Activated naive CD4-positive, alpha-beta T cell treated with anti-CD3 and anti-CD28 coated beads, Interleukin-2, amount 10 ng/mL, durations not matched to agents 7 days and 5 days (primary cell): Measurements from ENCODE around the gene SLC44A4.
A peak's percentile ranks its signal among the peaks of the same experiment; 100 is the strongest.
"Not testable (repeated sequence)": the region's sequence is repeated elsewhere in the genome, so short reads cannot be mapped to it uniquely, and the experiment has no call there.

Experiments used
- CTCF ChIA-PET: fragments of 350-600 bp; sonication (Branson Sonifier 250); formaldehyde crosslinking; loops from one replicate; lab custom pipeline; 2021; ENCODE audit warnings: antibody characterized with exemption; lab: Charles Lee
- DNase-seq: peaks from one replicate; pipeline ENCODE4 v3.0.0-alpha.2; 2020
- H3K27ac Mint-ChIP-seq: one replicate; pipeline ENCODE4 v1.8.0; 2021; ENCODE audit warnings: mild to moderate bottlenecking, moderate library complexity, mixed read lengths
- H3K27me3 Mint-ChIP-seq: one replicate; pipeline ENCODE4 v1.8.0; 2021; ENCODE audit warnings: mild to moderate bottlenecking, mixed read lengths
- H3K36me3 Mint-ChIP-seq: one replicate; pipeline ENCODE4 v1.8.0; 2021; ENCODE audit warnings: mixed read lengths
- H3K4me1 Mint-ChIP-seq: one replicate; pipeline ENCODE4 v1.8.0; 2021; ENCODE audit warnings: mixed read lengths
- H3K4me3 Mint-ChIP-seq: one replicate; pipeline ENCODE4 v1.8.0; 2021; ENCODE audit warnings: mild to moderate bottlenecking, moderate library complexity, mixed read lengths
- H3K9me3 Mint-ChIP-seq: one replicate; pipeline ENCODE4 v1.8.0; 2021; ENCODE audit warnings: mixed read lengths

Gene SLC44A4

DNA sequence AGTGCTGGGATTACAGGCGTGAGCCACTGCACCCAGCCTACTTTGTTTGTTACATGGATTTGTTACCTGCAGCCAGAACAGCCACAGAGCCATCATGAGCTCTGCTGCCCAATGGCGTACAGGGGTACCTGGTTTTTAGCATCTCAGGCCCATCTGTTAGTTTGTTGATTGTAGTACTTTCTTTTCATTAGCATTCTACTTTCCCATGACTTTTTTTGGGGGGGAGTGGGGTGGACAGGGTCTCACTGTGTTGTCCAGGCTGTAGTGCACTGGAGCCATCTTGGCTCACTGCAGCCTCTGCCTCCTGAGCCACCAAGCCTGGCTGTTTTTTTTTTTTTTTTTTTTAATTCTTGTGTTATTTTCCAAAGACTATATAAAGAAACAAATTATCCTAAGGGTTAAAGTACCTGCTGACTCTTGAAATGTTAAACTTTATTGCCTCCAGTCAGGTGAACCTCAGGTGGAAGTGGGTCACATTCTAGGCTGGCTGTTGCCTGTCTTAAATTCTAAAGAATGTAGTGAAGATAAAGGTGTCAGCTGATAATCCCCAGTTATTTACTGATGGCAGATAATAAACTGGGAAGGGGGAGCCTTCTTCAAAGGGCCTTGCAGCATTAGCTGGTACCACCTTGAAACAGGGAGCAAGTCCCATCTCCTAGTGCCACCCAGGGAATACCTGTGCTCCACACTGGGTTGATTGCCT, 31.4 kb downstream of the SLC44A4 start:
- CTCF ChIA-PET = no interaction called here
- no peaks in the 10 kb centered on the region for H3K4me1 Mint-ChIP-seq
- H3K27ac Mint-ChIP-seq = no peak overlapping the region
- no peaks in the 10 kb centered on the region for H3K27me3 Mint-ChIP-seq
- peaks cover 9% of the 10 kb centered on the region for H3K36me3 Mint-ChIP-seq
- H3K9me3 Mint-ChIP-seq = peaks cover under 1% of the 10 kb centered on the region
- DNase-seq = no peak
- no peak overlapping the region for H3K4me3 Mint-ChIP-seq

GRCh38 chr6:31844507-31844906, 34.3 kb downstream of the SLC44A4 start:
- Mint-ChIP-seq H3K27me3 (no peaks in the 10 kb centered on the region), H3K9me3 (no peaks in the 10 kb centered on the region), H3K4me1 (peaks cover 11% of the 10 kb centered on the region), H3K36me3 (peaks cover 23% of the 10 kb centered on the region), H3K4me3 (no peak overlapping the region), H3K27ac (no peak overlapping the region)
- CTCF ChIA-PET = no interaction called here
- no peak for DNase-seq

GRCh38 chr6:31842053-31842452, 36.7 kb downstream of the SLC44A4 start:
- Mint-ChIP-seq H3K9me3 (no peaks in the 10 kb centered on the region), H3K4me1 (peaks cover 33% of the 10 kb centered on the region), H3K4me3 (no peak overlapping the region), H3K27ac (peak overlapping the region; percentile 79), H3K36me3 (peaks cover 39% of the 10 kb centered on the region), H3K27me3 (no peaks in the 10 kb centered on the region)
- CTCF ChIA-PET = no interaction called here
- DNase-seq = no peak

DNA sequence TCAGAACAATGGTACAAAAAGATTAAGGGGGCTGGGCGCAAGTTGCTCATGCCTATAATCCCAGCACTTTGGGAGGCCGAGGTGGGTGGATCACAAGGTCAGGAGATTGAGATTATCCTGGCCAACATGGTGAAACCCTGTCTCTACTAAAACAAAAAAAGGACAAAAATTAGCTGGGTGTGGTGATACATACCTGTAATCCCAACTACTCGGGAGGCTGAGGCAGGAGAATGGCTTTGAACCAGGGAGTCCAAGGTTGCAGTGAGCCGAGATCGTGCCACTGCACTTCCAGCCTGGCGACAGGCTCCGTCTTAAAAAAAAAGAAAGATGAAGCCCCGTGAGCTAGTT, 39.0 kb downstream of the SLC44A4 start:
- CTCF ChIA-PET = interaction anchor here (1.7 kb wide), 1 partner anchor 23 kb away, joined by 5 read pairs; no protein-coding TSS in a partner anchor
- not testable (repeated sequence) for H3K27me3 Mint-ChIP-seq, DNase-seq, H3K27ac Mint-ChIP-seq, H3K4me3 Mint-ChIP-seq, H3K9me3 Mint-ChIP-seq
- peaks cover 49% of the 10 kb centered on the region for H3K4me1 Mint-ChIP-seq
- H3K36me3 Mint-ChIP-seq = peaks cover 52% of the 10 kb centered on the region

DNA sequence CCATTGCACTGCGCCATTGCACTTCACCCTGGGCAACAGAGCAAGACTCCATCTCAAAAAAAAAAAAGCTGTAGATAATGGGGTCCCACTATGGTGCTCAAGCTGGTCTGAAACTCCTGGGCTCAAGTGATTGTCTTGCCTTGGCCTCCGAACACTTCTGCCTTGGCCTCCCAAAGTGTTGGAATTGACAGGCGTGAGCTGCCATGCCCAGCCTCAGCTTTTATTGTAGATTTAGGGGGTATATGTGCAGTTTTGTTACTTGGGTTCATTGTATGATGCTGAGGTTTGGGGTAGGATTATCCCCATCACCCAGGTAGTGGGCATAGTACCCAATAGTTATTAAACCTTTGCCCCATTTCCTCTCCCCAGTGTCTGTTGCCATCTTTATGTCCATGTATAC, 39.8 kb downstream of the SLC44A4 start:
- peaks cover 55% of the 10 kb centered on the region for H3K4me1 Mint-ChIP-seq
- H3K36me3 Mint-ChIP-seq = peaks cover 51% of the 10 kb centered on the region
- CTCF ChIA-PET = interaction anchor here (0.9 to 1.7 kb wide), 2 partner anchors 24 to 59 kb away, joined by 3 to 5 read pairs; no protein-coding TSS in a partner anchor
- no peak for DNase-seq
- no peaks in the 10 kb centered on the region for H3K9me3 Mint-ChIP-seq
- no peak overlapping the region for H3K4me3 Mint-ChIP-seq
- H3K27me3 Mint-ChIP-seq = no peaks in the 10 kb centered on the region
- peak overlapping the region; percentile 69 for H3K27ac Mint-ChIP-seq

DNA sequence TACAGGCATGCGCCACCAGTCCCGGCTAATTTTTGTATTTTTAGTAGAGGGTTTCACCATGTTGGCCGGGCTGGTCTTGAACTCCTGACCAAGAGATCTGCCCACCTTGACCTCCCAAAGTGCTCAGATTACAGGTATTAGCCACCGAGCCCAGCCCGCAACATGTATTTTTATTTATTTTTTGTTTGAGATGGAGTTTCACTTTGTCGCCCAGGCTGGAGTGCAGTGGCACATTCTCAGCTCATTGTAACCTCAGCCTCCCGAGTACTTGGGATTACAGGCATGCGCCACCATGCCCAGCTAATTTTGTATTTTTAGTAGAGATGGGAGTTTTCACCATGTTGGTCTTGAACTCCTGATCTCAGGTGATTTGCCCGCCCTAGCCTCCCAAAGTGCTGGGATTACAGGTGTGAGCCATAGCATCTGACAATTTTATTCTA, 40.7 kb downstream of the SLC44A4 start:
- Mint-ChIP-seq H3K4me1 (peaks cover 58% of the 10 kb centered on the region), H3K36me3 (peaks cover 50% of the 10 kb centered on the region), H3K4me3 (peak overlapping the region; percentile 98)
- CTCF ChIA-PET = interaction anchor here (0.6 to 1.7 kb wide), 3 partner anchors 22 to 60 kb away, joined by 3 to 5 read pairs (median 5); no protein-coding TSS in a partner anchor
- H3K27ac Mint-ChIP-seq, H3K9me3 Mint-ChIP-seq, DNase-seq, H3K27me3 Mint-ChIP-seq: not testable (repeated sequence)

DNA sequence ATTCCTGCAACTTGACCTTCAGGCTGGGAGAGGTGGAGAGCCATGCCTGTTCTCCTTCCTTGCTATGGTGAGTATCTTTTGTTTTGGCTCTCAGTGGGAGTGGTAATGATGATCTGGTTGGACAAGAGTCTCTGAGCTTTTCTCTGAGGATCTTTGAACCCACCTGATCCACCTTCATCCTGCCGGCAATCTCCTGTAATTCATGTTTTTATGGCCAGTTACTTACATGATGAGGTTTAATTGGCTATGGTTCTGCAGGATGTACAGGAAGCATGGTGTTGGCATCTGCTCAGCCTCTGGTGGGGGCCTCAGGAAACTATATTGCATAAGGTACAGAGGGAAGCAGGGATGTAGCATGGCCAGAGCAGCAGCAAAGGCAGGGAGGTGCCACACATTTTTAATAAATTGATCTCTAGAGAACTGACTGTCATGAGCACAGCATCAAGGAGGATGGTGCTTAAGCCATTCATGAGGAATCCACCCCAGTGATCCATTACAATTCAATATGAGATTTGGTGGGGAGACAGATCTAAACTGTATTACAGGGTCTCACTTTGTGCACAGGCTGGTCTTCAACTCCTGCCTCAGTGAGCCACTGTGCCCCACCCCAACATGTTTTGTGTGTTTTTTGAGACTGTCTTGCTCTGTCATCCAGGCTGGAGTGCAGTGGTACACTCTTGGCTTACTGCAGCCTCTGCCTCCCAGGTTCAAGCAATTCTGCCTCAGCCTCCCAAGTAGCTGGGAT, 41.3 kb downstream of the SLC44A4 start:
- Mint-ChIP-seq H3K4me1 (peaks cover 58% of the 10 kb centered on the region), H3K36me3 (peaks cover 50% of the 10 kb centered on the region)
- CTCF ChIA-PET = interaction anchor here (1.0 to 1.5 kb wide), 2 partner anchors 25 to 157 kb away, joined by 3 read pairs; partner anchors contain the start of genes LY6G5C and NEU1

GRCh38 chr6:31836474-31837368, 42.1 kb downstream of the SLC44A4 start:
- peaks cover 56% of the 10 kb centered on the region for H3K4me1 Mint-ChIP-seq
- CTCF ChIA-PET = interaction anchor here (1.0 to 1.6 kb wide), 4 partner anchors 9 to 156 kb away, joined by 3 to 4 read pairs (median 3); partner anchors contain the start of genes HSPA1B, LY6G5C and NEU1
- peaks cover 50% of the 10 kb centered on the region for H3K36me3 Mint-ChIP-seq
- H3K9me3 Mint-ChIP-seq = no peaks in the 10 kb centered on the region
- peak overlapping the region; percentile 98 for H3K4me3 Mint-ChIP-seq
- peak overlapping the region; percentile 94 for H3K27ac Mint-ChIP-seq
- no peaks in the 10 kb centered on the region for H3K27me3 Mint-ChIP-seq
- peak; percentile 41 for DNase-seq

More for the DNA sequence above, 41.3 kb downstream of the SLC44A4 start:
- Mint-ChIP-seq H3K27me3 (no peaks in the 10 kb centered on the region), H3K9me3 (no peaks in the 10 kb centered on the region), H3K4me3 (peak overlapping the region; percentile 98), H3K27ac (peak overlapping the region; percentile 94)
- DNase-seq = no peak

GRCh38 chr6:31836047-31836473, 42.7 kb downstream of the SLC44A4 start:
- H3K27me3 Mint-ChIP-seq = no peaks in the 10 kb centered on the region
- peaks cover 62% of the 10 kb centered on the region for H3K4me1 Mint-ChIP-seq
- peaks cover 50% of the 10 kb centered on the region for H3K36me3 Mint-ChIP-seq
- peak overlapping the region; percentile 94 for H3K27ac Mint-ChIP-seq
- no peak for DNase-seq
- no peaks in the 10 kb centered on the region for H3K9me3 Mint-ChIP-seq
- H3K4me3 Mint-ChIP-seq = peak overlapping the region; percentile 98
- CTCF ChIA-PET = interaction anchor here (1.2 to 1.6 kb wide), 2 partner anchors 9 to 27 kb away, joined by 3 to 4 read pairs; partner anchors contain the start of genes HSPA1B and NEU1

- CTCF ChIA-PET = interaction anchor here (0.6 to 1.6 kb wide), 3 partner anchors 28 to 1132 kb away, joined by 3 to 4 read pairs (median 3); partner anchors contain the start of gene NEU1
- peak overlapping the region; percentile 94 for H3K27ac Mint-ChIP-seq
- peak; percentile 85 for DNase-seq
- H3K9me3 Mint-ChIP-seq = no peaks in the 10 kb centered on the region
- H3K27me3 Mint-ChIP-seq = no peaks in the 10 kb centered on the region
- peaks cover 44% of the 10 kb centered on the region for H3K36me3 Mint-ChIP-seq
- peaks cover 64% of the 10 kb centered on the region for H3K4me1 Mint-ChIP-seq
- H3K4me3 Mint-ChIP-seq = peak overlapping the region; percentile 98
These were observed 44.2 kb downstream of the SLC44A4 start for GRCh38 chr6:31834367-31835250.

GRCh38 chr6:31831350-31832215, 47.2 kb downstream of the SLC44A4 start:
- Mint-ChIP-seq H3K4me1 (peaks cover 44% of the 10 kb centered on the region), H3K36me3 (peaks cover 24% of the 10 kb centered on the region), H3K27me3 (no peaks in the 10 kb centered on the region), H3K9me3 (no peaks in the 10 kb centered on the region), H3K4me3 (peak overlapping the region; percentile 98), H3K27ac (peak overlapping the region; percentile 93)
- no peak for DNase-seq
- CTCF ChIA-PET = interaction anchor here (0.7 to 2.4 kb wide), 9 partner anchors 26 to 234 kb away, joined by 3 to 13 read pairs (median 4); partner anchors contain the start of genes DDAH2 and NEU1

- DNase-seq = no peak
- Mint-ChIP-seq H3K4me3 (peak overlapping the region; percentile 98), H3K9me3 (no peaks in the 10 kb centered on the region), H3K27me3 (no peaks in the 10 kb centered on the region), H3K36me3 (peaks cover 17% of the 10 kb centered on the region), H3K27ac (peak overlapping the region; percentile 93), H3K4me1 (peaks cover 42% of the 10 kb centered on the region)
- CTCF ChIA-PET = interaction anchor here (0.6 to 2.4 kb wide), 12 partner anchors 25 to 233 kb away, joined by 3 to 13 read pairs (median 4); partner anchors contain the start of genes DDAH2, LY6G5C and NEU1
These were observed 47.9 kb downstream of the SLC44A4 start for GRCh38 chr6:31830886-31831335.
